Thoracic aorta (tissue), 2 donors: ENCODE results near the gene TNRC6C. TPM values are rescaled to one million over a fixed set of nuclear protein-coding genes. Genes with fewer than 3 reads are reported as not detected.
A peak's percentile ranks its signal among the peaks of the same experiment; 100 is the strongest.

Experiments
- ATAC-seq: fragments of 150-250 bp; one replicate; pipeline ENCODE4 v1.8.0; 2017; ENCODE audit warnings: low read depth; ENCODE audit not compliant: insufficient number of reproducible peaks, low FRiP score
- DNase-seq: peaks from one replicate; pipeline ENCODE4 v3.0.0-alpha.2; 2020; ENCODE audit warnings: low spot score
- H3K27ac ChIP-seq, 2 donors: fragments of 200-600 bp; sonication (generic); 1 replicate in 1 of 2; 2 replicates in 1 of 2; pipeline ENCODE4 v1.5.1; 2016; ENCODE audit warnings: mild to moderate bottlenecking in 2 of 2, moderate library complexity in 2 of 2
- H3K27me3 ChIP-seq: fragments of 200-600 bp; sonication (generic); replicated peaks from 2 replicates; pipeline ENCODE4 v1.6.0; 2016; ENCODE audit warnings: mild to moderate bottlenecking; ENCODE audit not compliant: insufficient read depth
- H3K36me3 ChIP-seq: fragments of 200-600 bp; sonication (generic); one replicate; pipeline ENCODE4 v1.5.1; 2016
- H3K4me1 ChIP-seq, 2 donors: fragments of 200-600 bp; sonication (generic); 1 replicate in 1 of 2; 2 replicates in 1 of 2; pipeline versions ENCODE4 v1.5.1 to v1.6.0; 2016; ENCODE audit warnings: low read depth in 2 of 2, mild to moderate bottlenecking in 1 of 2; ENCODE audit not compliant: control insufficient read depth in 1 of 2
- H3K4me3 ChIP-seq: fragments of 200-600 bp; sonication (generic); 2 replicates; pipeline ENCODE4 v1.5.1; 2016; ENCODE audit warnings: mild to moderate bottlenecking
- H3K9me3 ChIP-seq: fragments of 200-600 bp; sonication (generic); 2 replicates; pipeline ENCODE4 v1.5.1; 2016
- total RNA-seq, 2 donors: library from RNA; depleted of rRNA; stranded (reverse); fragments of >200 nt; gene quantifications; one replicate each; pipeline versions ENCODE4 v1.1.0 to v1.2.3, GENCODE V29; 2016
- TF ChIP-seq, protein P1 (sequence below): fragments of 200-600 bp; sonication (generic); IDR thresholded peaks from one replicate; pipeline ENCODE4 v1.5.1; 2019; ENCODE audit warnings: antibody characterized with exemption

TNRC6C gene
- total RNA-seq, 2 donors from 2014 or later = 27.8 to 41.1 TPM

DNA sequence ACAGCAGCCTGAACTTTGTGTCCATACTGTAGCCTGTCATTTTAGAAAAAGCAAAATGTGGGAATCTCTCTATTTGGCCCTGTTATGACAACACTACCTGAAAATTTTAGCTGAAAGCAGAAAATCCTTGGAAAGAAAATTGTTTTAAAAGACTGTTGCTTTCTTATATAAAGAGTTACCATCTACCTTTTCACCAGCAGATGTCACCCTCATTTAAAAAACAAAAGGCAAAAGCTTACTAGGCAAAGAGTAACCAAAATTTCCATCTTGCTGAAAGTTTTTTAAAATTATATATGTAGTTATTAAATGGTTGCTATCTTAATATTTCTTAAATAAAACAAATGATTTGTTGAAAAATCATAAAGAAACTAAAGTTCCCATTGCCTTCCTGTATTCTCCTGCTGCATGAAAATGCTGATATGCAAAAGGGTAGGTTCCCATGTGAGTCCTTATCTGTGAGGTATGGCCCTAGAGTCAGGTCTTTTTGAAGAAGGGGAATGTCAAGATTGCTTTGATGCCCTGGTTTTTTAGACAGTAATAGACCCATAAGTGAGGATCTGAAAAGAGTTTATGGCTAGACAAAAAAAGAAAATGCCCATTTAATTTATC is 61.0 kb downstream of the TNRC6C start:
- Histone ChIP-seq H3K27ac (no peak overlapping the region), H3K36me3 (no peaks in the 10 kb centered on the region), H3K9me3 (no peaks in the 10 kb centered on the region), H3K4me3 (no peak overlapping the region), H3K27me3 (no peaks in the 10 kb centered on the region), H3K4me1 (peaks cover 0 to 12% of the 10 kb centered on the region in 2 donors)
- no peak for ATAC-seq
- no peak for DNase-seq
- TF ChIP-seq, protein P1, sequence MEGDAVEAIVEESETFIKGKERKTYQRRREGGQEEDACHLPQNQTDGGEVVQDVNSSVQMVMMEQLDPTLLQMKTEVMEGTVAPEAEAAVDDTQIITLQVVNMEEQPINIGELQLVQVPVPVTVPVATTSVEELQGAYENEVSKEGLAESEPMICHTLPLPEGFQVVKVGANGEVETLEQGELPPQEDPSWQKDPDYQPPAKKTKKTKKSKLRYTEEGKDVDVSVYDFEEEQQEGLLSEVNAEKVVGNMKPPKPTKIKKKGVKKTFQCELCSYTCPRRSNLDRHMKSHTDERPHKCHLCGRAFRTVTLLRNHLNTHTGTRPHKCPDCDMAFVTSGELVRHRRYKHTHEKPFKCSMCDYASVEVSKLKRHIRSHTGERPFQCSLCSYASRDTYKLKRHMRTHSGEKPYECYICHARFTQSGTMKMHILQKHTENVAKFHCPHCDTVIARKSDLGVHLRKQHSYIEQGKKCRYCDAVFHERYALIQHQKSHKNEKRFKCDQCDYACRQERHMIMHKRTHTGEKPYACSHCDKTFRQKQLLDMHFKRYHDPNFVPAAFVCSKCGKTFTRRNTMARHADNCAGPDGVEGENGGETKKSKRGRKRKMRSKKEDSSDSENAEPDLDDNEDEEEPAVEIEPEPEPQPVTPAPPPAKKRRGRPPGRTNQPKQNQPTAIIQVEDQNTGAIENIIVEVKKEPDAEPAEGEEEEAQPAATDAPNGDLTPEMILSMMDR = peak; percentile 58

- no peaks in the 10 kb centered on the region for H3K27me3 ChIP-seq
- ATAC-seq (no peak), DNase-seq (no peak)
- TF ChIP-seq, protein P1 = no peak
- no peaks in the 10 kb centered on the region for H3K36me3 ChIP-seq
- no peaks in the 10 kb centered on the region for H3K9me3 ChIP-seq
- no peak overlapping the region for H3K4me3 ChIP-seq
- peaks cover 0 to 12% of the 10 kb centered on the region in 2 donors for H3K4me1 ChIP-seq
- no peak overlapping the region for H3K27ac ChIP-seq
These were observed 61.6 kb downstream of the TNRC6C start for GRCh38 chr17:78019976-78020716.

DNA sequence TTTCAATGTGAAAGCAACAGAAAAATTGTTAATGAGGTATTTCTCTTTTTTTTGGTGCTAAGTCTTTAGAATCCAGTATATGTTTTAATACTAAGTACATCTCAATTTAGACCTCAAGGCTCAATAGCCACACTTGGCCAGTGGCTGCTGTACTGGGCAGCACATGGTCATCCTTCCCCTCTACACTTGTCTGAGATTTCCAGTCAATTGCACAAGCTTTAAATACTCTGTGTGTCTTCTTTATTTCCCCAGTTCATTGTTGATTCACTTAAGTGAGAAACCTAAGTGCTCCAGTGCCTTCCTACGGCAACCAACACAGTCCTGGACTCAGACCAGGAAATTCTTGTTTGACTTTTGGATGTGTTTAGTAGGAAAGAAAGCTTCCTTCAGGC is 62.2 kb downstream of the TNRC6C start:
- DNase-seq = no peak
- peaks cover 0 to 12% of the 10 kb centered on the region in 2 donors for H3K4me1 ChIP-seq
- ATAC-seq = no peak
- TF ChIP-seq, protein P1 = no peak
- no peak overlapping the region for H3K27ac ChIP-seq
- H3K9me3 ChIP-seq = no peaks in the 10 kb centered on the region
- H3K36me3 ChIP-seq = no peaks in the 10 kb centered on the region
- H3K4me3 ChIP-seq = no peak overlapping the region
- H3K27me3 ChIP-seq = no peaks in the 10 kb centered on the region

GRCh38 chr17:78022425-78022824 is 63.9 kb downstream of the TNRC6C start:
- ATAC-seq (no peak), DNase-seq (no peak)
- Histone ChIP-seq H3K36me3 (no peaks in the 10 kb centered on the region), H3K27me3 (no peaks in the 10 kb centered on the region), H3K4me1 (peaks cover 0 to 12% of the 10 kb centered on the region in 2 donors), H3K9me3 (no peaks in the 10 kb centered on the region), H3K4me3 (no peak overlapping the region), H3K27ac (no peak overlapping the region)
- TF ChIP-seq, protein P1 = no peak

DNA sequence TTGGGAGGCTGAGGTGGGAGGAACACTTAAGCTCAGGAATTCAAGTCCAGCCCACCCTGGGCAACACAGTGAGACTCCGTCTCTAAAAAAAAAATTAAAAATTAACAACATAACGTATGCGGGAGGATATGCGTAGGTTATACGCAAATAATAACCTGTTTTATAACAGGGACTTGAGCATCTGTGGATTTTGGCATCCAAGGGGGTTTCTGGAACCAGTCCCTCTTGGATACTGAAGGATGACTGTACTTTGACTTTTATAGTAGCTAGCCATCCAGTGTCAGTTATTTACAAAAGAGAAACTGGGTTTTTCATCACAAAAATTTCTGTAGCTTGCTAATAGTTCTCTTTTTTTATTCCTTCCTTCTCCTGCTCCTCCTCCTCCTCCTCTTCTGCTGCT is 64.5 kb downstream of the TNRC6C start:
- Histone ChIP-seq H3K27ac (no peak overlapping the region), H3K4me1 (peaks cover 0 to 12% of the 10 kb centered on the region in 2 donors)

More for the DNA sequence above, 64.5 kb downstream of the TNRC6C start:
- no peak for DNase-seq
- H3K9me3 ChIP-seq = no peaks in the 10 kb centered on the region
- no peaks in the 10 kb centered on the region for H3K36me3 ChIP-seq
- no peaks in the 10 kb centered on the region for H3K27me3 ChIP-seq
- TF ChIP-seq, protein P1 = no peak
- no peak for ATAC-seq
- no peak overlapping the region for H3K4me3 ChIP-seq
